ENCODE measurements around the gene C14orf119. TPM values are rescaled to one million over a fixed set of nuclear protein-coding genes. Genes with fewer than 3 reads are reported as not detected.

The C14orf119 gene, protein sequence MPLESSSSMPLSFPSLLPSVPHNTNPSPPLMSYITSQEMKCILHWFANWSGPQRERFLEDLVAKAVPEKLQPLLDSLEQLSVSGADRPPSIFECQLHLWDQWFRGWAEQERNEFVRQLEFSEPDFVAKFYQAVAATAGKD
- 32.2 TPM for total RNA-seq

DNA sequence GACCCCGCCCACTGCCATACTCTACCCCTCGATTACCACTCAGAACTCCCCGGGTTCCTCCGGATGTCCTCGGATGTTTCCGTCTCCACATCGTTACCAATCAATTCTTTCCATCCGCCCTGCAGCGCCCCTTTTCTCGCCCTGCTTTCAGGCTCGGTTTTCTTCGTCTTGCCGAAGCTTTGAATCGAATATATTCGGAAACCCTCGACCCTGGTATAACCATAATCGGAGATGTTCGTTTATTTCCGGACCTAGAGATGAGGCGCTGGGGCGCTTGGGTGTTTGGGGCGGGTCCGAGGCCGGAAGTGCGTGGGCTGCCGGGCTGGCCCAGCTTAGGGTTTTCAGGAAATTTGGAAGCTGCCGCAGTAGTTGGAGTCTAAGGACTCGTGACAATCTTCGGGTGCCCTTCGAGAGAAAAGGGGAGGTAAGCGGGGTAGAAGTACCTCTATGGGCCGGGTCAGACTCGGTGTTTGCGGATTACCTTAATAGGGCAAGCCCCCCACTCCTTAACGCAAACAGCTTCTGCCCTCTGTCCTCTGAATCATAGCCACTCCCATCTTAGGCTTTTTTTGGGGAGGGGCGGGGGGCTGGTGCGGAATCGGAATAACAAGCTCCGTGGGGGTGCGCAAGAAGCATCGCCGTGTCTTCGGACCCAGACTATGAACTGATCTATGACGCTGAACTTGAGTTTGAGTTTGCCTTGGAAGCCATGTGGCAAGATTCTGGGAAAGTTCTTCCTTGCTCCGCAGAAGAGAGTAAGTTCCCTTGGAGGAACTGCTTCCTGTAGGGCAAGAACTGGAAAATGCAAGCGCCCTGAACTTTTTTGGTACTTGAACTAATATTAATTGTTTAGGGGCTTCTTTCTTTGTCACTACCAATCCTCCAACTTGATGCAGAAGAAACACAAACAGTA is at the start of gene C14orf119:
TSS of gene C14orf119 (plus strand) at position 310 of the 913 bp plus-strand sequence. CDS start 2,154 bp downstream, outside the sequence.
- peak; percentile 100 for DNase-seq (ENCODE audit: low spot score)
- peak; percentile 98 for ATAC-seq
- intact Hi-C loops (cut with DNase I), result no loop called here

DNA sequence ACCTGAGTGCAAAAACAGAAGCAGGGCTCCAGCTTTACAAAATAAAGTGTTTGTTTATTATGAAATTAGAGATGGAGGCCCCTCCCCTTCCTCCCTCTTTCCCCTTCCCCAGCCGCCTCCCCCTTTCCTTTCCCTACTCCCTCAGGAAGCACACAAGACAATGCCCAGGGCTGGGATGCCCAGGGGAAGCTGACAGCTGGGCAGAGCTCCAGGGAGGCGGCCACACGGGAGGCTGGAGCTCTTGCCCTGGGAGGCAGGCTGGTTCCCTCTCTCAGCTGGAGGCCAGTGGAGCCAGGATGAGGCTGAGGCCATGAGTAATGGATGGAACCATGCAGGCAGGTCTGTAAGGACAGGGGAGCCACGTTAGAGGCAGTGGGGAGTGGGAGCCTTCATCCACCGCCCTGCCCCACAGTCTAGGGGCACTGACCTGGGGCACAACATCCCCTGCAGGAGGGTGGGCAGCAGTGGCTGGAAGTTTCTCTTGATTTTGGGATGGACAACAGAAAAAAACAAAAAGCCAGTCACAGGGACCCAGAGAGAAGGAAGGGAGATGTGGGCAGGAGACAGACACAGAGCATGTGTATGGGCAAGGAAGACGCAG is 48.2 kb upstream of the C14orf119 start:
- intact Hi-C loops (cut with DNase I), result no loop called here
- no peak for ATAC-seq

DNA sequence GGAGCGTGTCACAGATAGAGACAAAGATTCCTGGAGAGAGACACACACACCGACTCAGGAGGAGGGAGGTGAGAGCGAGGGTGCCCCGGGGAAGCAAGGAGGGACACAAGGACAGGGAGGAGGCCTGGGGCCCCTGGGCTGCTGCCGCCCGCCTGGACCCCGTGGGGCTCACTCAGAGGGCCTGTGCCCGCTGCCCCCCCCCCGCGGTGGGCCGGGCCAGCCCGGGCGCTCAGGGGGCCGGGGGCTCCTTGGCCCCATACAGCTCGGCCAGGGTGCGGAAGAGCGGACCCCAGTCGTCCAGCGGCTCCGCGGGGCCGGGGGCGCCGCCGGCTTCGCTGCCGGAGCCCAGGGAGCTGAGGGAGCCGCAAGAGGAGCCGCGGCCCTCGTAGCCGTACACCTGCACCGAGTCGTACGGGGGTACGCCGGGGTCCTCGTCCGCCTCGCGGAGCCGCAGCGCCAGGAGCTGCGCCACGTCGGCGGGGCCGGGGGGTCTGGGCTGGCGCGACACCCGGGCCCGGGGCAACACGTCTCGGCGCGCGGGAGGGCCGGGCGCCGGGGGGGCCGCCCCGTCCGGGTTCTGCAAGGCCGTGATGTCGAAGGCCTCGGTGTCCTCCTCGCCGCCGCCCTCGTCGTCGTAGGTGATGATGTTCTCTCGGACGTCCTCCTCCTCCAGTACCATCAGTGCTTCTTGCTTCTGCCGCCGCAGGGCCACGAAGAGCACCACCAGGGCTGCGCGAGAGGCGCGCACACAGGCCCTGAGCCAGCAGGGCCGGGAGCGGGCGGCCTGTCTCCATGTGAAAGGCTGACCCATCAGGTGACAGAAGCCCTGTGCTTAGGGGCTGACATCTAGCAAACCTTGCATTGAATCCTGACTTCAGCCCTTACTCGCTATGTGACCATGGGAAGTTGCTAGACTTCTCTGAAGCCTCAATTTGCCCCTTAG is 47.3 kb upstream of the C14orf119 start:
- no peak for ATAC-seq
- DNase-seq (ENCODE audit: low spot score), result no peak

More for the DNA sequence above, 48.2 kb upstream of the C14orf119 start:
- no peak for DNase-seq (ENCODE audit: low spot score)

DNA sequence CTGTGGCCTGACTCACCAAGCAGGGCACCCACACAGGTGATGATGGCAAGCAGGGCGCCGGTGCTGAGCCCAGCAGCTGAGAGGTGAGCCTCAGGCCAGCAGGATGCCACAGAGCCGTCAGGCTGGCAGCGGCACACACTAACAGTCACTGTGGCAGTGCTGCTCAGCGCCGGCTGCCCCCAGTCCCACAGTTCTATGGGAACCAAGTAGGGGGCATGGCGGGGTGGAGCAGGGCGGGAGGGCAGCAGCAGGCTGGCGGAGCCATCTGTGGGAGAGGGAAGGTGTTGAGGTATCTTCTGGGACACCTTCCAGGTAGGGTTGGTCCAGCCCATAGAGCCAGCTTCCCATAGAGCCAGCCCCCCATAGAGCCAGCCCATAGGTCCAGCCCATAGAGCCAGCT is 46.3 kb upstream of the C14orf119 start:
- intact Hi-C loops (cut with DNase I), result no loop called here
- ATAC-seq (no peak), DNase-seq (ENCODE audit: low spot score) (no peak)

More for the DNA sequence above, 47.3 kb upstream of the C14orf119 start:
- intact Hi-C loops (cut with DNase I), result no loop called here

DNA sequence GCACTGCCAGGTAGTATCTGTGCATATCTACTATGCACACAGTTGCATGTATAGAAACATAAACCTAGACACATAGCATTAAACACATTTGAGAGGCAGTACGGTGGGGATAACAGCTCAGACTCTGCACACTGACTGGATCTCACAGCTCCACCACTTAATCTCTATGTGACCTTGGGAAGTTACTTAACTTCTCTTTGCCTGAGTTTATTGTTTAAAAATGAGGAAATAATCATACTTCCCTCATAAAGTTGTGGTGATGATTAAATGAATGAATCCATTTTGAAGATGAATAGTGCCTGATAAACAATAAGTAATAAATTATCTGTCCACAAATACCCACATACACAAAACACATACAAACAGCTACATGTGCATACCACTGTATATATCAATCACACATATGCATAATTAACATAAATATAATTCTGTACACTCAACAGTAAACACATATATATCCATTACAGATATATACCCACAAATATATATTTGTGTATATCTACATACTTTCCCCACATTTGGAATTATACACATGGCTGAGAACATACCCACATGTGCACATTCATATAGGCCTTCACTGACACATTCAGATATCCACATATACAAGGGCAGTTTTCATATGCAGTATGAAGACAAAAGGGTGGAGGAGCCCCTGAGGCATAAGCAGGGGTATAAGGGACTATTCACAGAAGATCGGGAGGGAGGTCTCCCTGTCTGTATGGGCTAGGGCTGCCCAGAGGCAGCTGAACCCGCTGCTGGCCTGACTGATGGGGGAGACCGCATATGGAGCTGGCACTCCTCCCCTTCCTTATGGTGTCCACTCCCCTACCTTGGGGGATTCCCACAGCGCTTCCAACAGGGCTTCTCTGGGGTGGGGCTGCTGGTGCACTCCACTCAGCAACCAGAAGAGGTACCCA is 43.9 kb upstream of the C14orf119 start:
- ATAC-seq, result no peak
- intact Hi-C loops (cut with DNase I), result no loop called here
- no peak for DNase-seq (ENCODE audit: low spot score)

DNA sequence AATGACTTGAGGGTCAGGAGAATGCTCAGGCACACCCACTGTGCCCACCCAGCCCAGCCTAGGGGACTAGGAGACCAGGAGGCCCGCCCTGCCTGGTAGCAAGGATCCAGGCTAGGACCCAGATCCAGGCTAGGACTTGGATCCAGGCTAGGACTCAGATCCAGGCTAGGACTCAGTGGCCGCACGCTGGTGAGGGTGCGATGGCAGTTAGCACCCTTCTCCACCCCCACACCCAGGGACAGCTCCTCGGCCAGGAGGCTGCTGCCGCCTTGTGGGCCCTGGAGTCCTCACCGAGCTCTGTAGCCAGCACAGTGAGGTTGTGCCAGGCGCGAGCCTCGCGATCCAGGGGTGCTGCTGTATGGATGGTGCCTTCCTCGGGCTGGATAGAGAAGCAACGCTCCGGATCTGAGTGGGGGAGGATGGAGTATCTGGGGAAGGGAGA is 43.1 kb upstream of the C14orf119 start:
- intact Hi-C loops (cut with DNase I), result no loop called here
- ATAC-seq (no peak), DNase-seq (ENCODE audit: low spot score) (no peak)

DNA sequence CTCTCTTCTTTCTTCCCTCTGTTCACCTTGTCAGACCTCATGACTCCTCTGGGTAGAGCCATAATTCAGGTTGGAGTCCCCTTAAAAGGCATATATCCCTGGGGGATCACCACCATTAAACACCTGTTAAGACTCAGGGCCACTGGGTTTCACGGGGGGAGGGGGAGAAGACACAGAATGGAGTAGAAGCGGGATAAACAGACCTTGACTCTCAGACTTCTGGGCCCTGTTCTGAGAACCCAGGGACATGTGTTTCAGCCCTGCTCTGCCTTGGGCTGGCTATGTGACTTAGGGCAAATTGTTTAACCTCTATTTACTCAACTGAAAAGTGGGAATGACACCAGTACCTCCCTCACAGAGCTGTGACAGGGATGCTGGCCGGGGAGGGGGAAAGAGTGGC is 42.6 kb upstream of the C14orf119 start:
- ATAC-seq (no peak), DNase-seq (ENCODE audit: low spot score) (no peak)
- intact Hi-C loops (cut with DNase I), result no loop called here

DNA sequence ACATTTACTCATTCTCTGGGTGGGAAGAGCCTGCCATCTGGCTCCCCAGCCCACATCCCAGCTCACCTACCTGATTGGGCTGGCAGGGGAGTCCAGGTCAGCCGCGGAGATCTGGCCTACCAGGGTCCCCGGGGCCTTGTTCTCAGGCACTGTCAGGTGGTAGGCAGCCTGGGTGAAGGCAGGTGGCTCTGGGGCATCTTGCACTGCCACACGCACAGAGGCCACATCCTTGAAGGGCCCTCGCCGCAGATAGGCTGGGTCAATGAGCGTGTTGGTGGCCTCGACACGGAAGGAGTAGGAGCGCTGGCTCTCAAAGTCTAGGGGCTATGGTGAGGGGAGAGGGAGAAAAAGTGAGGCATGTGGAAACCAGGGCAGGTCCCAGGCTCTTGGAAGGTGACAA is 41.9 kb upstream of the C14orf119 start:
- intact Hi-C loops (cut with DNase I), result no loop called here
- DNase-seq (ENCODE audit: low spot score) (no peak), ATAC-seq (no peak)

DNA sequence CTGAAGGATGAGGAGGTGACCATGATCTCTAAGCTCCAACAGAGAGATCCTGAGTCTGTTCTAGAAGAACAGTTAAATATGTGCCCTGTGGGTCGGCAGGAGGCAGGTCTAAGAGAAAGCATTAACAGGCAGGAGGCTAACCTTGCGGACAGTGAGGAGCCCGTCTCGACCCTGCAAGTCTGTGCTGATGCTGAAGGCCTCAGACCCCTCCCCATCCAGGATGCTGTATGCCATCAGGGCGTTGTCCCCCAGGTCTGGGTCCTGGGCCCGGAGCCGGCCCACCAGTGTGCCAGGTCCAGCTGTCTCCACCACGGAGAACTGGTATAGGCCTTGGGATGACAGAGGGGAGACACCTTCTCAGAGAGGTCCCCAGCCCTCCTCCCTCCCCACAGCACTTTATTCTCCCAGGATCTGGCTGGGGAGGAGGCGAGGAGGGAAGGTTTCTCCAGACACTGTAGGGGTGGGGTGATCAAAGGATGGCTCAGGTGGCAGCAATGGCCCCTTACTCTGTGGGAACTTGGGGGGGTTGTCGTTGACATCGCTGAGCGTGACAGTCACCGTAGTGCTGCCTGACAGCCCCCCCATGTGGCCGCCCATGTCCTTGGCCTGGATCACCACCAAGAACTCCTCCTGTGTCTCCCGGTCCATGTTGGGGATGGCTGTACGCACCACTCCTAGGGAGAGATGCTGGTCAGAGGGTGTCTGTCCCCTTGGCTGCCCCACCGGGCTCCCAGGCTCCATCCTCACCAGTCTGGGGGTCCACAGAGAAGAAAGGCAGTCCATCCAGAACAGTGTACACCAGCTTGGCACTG is 41.1 kb upstream of the C14orf119 start:
- DNase-seq (ENCODE audit: low spot score) (no peak), ATAC-seq (no peak)
- intact Hi-C loops (cut with DNase I), result no loop called here

DNA sequence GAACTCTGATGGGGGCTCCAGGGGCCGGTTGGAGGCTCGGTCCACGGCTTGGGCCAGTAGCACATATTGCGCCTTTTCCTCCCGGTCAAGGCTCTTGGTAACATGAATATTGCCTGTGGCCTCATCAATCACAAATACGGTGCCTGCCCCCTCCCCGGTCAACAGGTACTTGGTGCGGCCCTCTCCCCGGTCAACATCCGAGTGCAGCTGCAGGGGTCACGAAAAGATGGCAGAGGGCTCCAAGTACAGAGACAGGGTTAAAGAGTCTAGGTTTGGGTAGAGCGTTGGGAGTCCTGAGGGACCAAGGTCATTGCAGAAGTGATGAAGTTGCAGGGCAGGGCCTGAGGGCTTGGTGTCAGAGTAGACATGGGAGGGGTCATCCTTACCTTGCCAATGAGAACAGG is 40.2 kb upstream of the C14orf119 start:
- ATAC-seq, result no peak
- no peak for DNase-seq (ENCODE audit: low spot score)
- intact Hi-C loops (cut with DNase I), result no loop called here

DNA sequence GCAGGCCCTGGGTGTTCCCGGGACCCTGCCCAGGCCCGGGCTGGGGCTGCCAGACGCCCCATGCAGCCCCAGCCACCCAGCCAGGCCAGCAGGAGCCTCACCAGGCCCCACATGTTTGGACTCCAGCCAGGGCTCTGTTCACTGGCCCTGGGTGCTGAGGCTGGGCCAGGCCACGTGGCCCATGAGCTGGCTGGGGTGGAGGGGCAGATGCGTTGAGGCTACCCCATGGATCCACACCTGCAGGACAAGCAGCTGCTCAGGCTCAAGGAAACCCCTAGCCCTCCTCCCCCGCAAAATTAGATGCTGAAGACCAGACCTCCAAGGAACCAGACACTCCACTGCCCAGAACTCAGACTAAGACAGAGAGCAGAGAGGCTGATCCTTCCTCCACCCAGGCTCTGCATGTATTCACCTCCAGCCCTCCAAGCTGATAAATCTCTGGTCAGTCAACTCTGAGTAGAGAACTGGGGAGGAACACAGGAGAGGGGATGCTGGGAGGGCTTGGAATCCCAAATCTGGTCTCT is 39.6 kb upstream of the C14orf119 start:
- intact Hi-C loops (cut with DNase I), result loop anchor here (2.0 kb wide), 1 partner anchor 69 kb away; no protein-coding TSS in a partner anchor
- no peak for DNase-seq (ENCODE audit: low spot score)
- ATAC-seq, result no peak

DNA sequence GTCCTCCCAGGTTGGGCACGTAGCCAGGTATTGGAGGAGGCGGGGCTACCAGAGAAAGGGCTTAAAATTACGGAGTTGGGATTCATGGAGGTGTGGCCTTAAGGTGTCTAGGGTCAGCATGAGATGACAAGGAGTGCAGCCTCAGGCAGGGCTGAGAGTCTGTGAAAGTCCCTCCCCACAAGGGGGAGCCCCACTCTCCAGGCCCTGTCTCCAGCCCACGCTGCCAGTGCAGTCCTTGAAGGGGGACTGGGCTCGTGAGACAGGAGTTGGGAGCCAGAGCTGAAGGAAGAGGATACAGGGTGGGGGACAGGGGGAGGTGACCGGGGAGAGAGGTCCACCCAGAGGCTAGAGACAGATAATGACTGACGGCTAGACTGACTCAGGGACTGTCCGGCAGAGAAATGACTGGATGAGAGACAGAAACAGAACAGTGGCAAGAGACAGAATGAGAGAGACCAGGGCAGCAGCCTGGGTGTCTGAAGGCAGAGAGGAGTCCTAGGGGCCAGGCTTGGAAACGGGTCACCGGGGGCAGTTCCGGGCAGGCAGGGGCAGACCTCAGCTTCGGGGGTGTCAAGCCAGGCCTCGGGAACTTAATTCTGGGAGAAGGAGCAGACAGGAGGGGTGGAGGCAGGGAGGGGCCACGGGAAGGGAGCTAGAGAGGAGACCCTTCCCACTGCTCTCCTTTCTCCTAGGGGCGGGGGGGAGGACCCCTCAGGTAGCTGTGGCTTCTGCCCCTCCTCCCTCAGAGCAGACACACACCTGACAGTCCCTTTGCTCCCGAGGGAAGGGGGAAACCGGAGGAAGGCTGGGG is 39.0 kb upstream of the C14orf119 start:
- DNase-seq (ENCODE audit: low spot score) (peak; percentile 76), ATAC-seq (peak; percentile 51)
- intact Hi-C loops (cut with DNase I), result loop anchor here (2.0 kb wide), 1 partner anchor 70 kb away; no protein-coding TSS in a partner anchor

DNA sequence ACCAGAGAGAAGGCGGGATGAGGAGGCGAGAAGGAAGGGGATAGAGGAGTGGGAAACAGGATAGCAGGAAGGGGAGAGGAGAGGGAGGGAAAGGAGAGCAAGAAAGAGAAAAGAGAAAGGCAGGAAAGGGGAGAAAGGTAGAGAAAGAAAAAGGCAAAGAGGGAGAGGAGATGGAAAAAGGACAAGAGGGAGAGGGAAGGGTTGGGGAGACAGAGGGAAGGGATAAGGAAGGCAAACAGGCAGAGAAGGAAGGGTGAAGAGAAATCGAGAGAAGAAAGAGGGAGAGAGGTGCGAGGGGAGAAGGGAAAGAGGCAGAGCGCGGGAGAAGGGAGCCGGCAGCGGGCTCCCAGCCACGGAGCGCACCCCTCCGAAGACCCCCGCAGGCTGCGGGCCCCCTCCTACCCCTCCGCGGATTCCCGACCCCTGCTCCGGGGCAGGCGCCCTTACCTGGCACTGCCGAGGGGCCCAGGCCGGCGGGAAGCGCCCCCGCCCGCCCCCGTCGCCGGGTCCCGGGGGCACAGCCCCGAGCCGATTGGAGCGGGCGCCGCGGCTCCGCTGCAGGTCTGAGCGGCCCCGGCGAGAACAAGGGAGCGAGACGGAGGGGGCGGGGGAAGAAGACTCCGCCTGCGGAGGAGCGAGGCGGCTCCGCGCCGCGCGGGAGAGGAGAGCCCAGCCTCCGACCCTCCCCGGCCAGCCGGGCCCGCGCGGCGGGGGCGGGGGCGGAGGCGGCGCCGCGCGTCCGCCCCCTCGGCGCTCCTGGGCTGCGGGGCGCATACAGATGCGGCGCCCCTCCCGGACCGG is 38.1 kb upstream of the C14orf119 start, which contains the start of gene CDH24:
TSS of gene CDH24 (minus strand) at position 565 of the 801 bp plus-strand sequence. CDS start 1,787 bp downstream, outside the sequence.
- ATAC-seq (peak; percentile 70), DNase-seq (ENCODE audit: low spot score) (peak; percentile 85)
- intact Hi-C loops (cut with DNase I), result loop anchor here (2.0 kb wide), 1 partner anchor 70 kb away; no protein-coding TSS in a partner anchor

DNA sequence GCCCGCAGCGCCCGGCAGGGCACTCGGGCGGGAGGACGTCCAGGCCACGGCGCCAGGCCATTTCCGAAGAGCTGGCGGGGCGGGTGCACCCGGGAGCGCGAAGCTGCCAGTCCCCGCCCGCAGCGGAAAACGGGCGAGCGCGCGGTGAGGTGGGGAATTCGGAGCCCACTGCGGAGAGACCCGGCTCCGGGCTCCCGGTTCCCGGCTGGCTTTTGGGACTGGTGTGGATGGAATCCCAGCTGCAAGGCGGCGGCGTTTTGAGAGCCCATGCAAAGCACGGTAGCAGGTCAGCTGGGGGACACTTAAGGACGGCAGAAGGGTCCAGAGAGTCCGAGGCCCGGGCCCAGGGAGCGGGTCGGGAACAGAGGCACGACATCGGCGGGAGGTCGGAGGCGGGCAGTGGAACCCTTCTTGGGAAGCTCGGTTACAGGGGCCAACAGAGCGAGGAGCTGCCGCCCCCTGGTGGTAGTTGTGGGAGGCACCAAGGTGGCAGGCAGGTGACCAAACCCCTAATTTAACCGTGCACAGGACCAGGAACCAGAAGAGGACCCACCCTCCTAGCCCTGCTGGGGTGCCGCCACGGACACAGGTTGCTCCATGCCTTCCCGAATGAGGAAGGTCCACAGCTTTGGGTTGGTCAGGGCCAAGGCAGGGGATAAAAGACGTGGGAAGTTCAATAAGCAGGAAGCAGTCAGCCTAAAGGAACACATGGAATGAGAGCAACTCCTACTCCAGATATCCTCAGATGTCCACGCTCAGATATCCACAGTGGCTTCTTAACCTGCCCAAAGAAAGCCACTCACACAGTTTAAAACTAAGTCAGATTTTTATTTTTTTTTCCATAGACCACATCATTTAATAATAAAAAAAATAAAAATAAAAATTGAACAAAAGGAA is 37.3 kb upstream of the C14orf119 start:
- intact Hi-C loops (cut with DNase I), result loop anchor here (2.0 kb wide), 1 partner anchor 71 kb away; no protein-coding TSS in a partner anchor
- ATAC-seq (peak; percentile 81), DNase-seq (ENCODE audit: low spot score) (peak; percentile 94)
